Testis (tissue), 3 donors: Measurements from ENCODE around the gene TPCN2. TPM values are rescaled to one million over a fixed set of nuclear protein-coding genes. Genes with fewer than 3 reads are reported as not detected.

Source experiments
- DNase-seq: peaks from one replicate; pipeline ENCODE4 v3.0.0-alpha.2; 2019
- H3K27ac ChIP-seq, 2 donors: fragments of 200-600 bp; sonication (generic); one replicate each; pipeline ENCODE4 v1.5.1; 2019
- H3K27me3 ChIP-seq: fragments of 200-600 bp; sonication (generic); one replicate; pipeline ENCODE4 v1.5.1; 2019
- H3K36me3 ChIP-seq: fragments of 200-600 bp; sonication (generic); one replicate; pipeline ENCODE4 v1.5.1; 2017; ENCODE audit warnings: low read depth; ENCODE audit errors: missing control alignments
- H3K4me1 ChIP-seq: fragments of 200-600 bp; sonication (generic); one replicate; pipeline ENCODE4 v1.5.1; 2019
- H3K4me3 ChIP-seq, 2 donors: fragments of 200-600 bp; sonication (generic); one replicate each; pipeline ENCODE4 v1.5.1; 2017 to 2019
- H3K9me3 ChIP-seq: fragments of 200-600 bp; sonication (generic); one replicate; pipeline ENCODE4 v1.5.1; 2017
- POLR2A ChIP-seq: fragments of 450-650 bp; IDR thresholded peaks from one replicate; pipeline ENCODE4 v1.6.1; 2017; ENCODE audit warnings: antibody characterized with exemption, mild to moderate bottlenecking, moderate library complexity
- WGBS, 2 donors: methylation state at CpG; one replicate each; pipeline ENCODE4 v1.1.5; 2018; 5-methylcytosine and 5-hydroxymethylcytosine counted together
- intact Hi-C: fragments of 100-400 bp; cut with DNase I; formaldehyde crosslinking; loops from one replicate; pipeline ENCODE4 v1.15.1; 2023; ENCODE audit warnings: low total_unique reads
- polyA plus RNA-seq: library from polyadenylated mRNA; stranded (reverse); fragments of 350-450 nt; fragmentation: Illumina TruSeq; extraction: RNeasy Lipid Tissue Mini Kit (QIAGEN cat#74804); gene quantifications from one replicate; pipeline ENCODE4 v1.2.3, GENCODE V29; 2014; ENCODE audit warnings: low read depth, low replicate concordance; ENCODE audit not compliant: insufficient read depth
- total RNA-seq, 2 donors: library from RNA; depleted of rRNA; stranded (reverse); fragments of >200 nt; gene quantifications; one replicate each; pipeline ENCODE4 v1.2.3, GENCODE V29; 2016
- TF ChIP-seq, protein P1 (sequence below), 3 experiments: fragments of 450-650 bp in 2 of 3; fragments of 200-600 bp in 1 of 3; sonication (generic) in 1 of 3; IDR thresholded peaks; one replicate each; pipeline ENCODE4 v1.5.1; 2016 to 2019; ENCODE audit warnings: antibody characterized with exemption in 3 of 3, mild to moderate bottlenecking in 2 of 3, moderate library complexity in 1 of 3

The TPCN2 gene
- total and polyA plus RNA-seq, 3 donors from 2014 or later, result 12.9 to 32.5 (median 28.4) TPM

DNA sequence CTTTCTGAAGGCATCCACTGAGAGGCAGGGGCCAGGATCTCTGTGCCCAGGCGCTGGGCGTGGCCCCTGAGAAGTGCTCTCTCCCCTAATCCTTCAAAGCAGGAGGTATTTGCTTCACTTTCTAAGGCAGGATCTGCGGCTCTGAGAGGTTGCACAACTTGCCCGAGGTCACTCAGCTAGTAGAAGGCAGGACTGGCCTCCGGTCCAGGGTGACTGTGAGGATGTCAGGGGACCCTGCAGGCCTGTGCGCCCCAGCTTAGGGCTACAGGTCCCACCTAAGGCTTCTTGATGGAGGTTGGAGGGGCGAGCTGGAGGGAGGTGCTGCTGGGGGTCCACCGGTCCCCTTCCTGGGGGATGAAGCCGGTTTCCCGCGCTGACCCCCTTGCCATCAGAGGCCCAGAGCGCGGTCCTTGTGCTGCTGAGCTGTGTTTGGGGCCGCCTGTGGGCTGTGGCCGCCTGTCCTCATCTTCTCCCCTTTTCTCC is 108.0 kb downstream of the TPCN2 start:
- no peak overlapping the region for H3K4me3 ChIP-seq
- no peak for TF ChIP-seq POLR2A
- TF ChIP-seq, protein P1, sequence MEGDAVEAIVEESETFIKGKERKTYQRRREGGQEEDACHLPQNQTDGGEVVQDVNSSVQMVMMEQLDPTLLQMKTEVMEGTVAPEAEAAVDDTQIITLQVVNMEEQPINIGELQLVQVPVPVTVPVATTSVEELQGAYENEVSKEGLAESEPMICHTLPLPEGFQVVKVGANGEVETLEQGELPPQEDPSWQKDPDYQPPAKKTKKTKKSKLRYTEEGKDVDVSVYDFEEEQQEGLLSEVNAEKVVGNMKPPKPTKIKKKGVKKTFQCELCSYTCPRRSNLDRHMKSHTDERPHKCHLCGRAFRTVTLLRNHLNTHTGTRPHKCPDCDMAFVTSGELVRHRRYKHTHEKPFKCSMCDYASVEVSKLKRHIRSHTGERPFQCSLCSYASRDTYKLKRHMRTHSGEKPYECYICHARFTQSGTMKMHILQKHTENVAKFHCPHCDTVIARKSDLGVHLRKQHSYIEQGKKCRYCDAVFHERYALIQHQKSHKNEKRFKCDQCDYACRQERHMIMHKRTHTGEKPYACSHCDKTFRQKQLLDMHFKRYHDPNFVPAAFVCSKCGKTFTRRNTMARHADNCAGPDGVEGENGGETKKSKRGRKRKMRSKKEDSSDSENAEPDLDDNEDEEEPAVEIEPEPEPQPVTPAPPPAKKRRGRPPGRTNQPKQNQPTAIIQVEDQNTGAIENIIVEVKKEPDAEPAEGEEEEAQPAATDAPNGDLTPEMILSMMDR (IDR thresholded peaks at IDR 0.05), result no peak
- H3K36me3 ChIP-seq, result no peaks in the 10 kb centered on the region
- no peaks in the 10 kb centered on the region for H3K9me3 ChIP-seq
- no peaks in the 10 kb centered on the region for H3K27me3 ChIP-seq
- H3K4me1 ChIP-seq, result peaks cover 24% of the 10 kb centered on the region
- H3K27ac ChIP-seq, result peak overlapping the region; percentile 65 to 86
- intact Hi-C loops, result no loop called here
- DNase-seq, result no peak
- 49 to 59% methylated on average over 6 to 15 of the region's 15 CpGs for WGBS, 2 donors

DNA sequence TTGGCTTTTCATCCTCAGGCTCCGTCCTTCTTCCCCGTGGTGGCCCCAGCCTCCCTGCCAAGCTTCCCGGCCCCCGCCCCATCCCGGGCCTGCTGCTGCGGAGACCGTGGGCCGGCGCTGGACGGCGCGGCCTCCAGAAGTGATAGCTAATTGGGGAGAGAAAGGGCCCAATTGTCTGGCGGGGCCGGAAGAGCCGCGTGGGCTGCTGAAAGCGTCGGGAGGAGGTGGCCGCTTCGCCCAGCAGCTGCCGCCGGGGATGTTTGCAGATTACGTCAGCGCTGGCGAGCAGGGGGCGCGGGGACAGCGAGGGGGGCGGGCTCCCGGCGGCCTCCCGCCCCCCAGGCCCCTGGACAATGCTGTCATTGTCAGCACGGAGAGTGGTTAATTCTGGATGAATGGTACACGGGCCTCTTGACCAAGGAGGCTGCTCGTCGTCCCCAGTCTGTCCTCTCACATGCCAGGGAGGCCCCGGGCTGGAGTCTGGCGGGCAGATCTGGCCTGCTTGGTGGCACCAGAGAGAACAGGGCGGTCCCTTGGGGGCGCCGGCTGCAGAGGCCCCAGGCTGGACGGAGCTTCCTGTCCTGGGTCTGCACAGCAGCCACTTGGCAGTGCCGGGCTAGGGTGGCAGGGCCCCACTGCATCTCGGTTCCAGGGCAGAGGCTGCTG is 108.6 kb downstream of the TPCN2 start:
- peak overlapping the region; percentile 65 to 86 for H3K27ac ChIP-seq
- intact Hi-C loops, result no loop called here
- H3K27me3 ChIP-seq, result no peaks in the 10 kb centered on the region
- no peaks in the 10 kb centered on the region for H3K9me3 ChIP-seq
- H3K36me3 ChIP-seq, result no peaks in the 10 kb centered on the region
- DNase-seq, result peak; percentile 80
- TF ChIP-seq, protein P1 (IDR thresholded peaks at IDR 0.05), result no peak
- TF ChIP-seq POLR2A, result no peak
- peaks cover 24% of the 10 kb centered on the region for H3K4me1 ChIP-seq
- no peak overlapping the region for H3K4me3 ChIP-seq
- 32 to 39% methylated on average over 10 to 38 of the region's 44 CpGs for whole genome bisulfite sequencing, 2 donors

DNA sequence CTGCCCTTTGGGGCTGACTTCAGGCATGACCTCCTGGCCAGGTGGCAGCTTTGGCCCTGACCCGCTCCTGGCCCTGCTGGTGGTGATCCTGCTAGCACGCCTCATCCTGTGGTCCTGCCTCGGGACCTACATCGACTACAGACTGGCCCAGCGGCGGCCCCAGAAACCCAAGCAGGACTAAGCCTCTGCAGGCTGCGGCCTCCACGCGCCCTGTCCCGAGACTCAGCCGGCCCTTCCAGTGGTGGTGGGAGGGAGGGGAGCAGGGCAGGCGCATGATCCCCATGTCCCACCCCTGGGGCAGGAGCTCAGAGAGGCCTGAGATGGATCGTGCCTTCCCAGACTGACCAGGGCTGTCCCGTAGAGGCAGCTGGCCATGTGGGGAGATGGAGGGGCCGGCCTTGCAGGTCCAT is 109.1 kb downstream of the TPCN2 start:
- 94 to 97% methylated on average over 5 to 9 of the region's 15 CpGs for WGBS, 2 donors
- Histone ChIP-seq H3K4me3 (no peak overlapping the region), H3K9me3 (no peaks in the 10 kb centered on the region), H3K4me1 (peaks cover 24% of the 10 kb centered on the region), H3K27me3 (no peaks in the 10 kb centered on the region), H3K36me3 (no peaks in the 10 kb centered on the region), H3K27ac (peak overlapping the region; percentile 65 to 86)
- intact Hi-C loops, result no loop called here
- TF ChIP-seq POLR2A, result no peak
- TF ChIP-seq, protein P1 (IDR thresholded peaks at IDR 0.05), result no peak
- DNase-seq, result no peak

DNA sequence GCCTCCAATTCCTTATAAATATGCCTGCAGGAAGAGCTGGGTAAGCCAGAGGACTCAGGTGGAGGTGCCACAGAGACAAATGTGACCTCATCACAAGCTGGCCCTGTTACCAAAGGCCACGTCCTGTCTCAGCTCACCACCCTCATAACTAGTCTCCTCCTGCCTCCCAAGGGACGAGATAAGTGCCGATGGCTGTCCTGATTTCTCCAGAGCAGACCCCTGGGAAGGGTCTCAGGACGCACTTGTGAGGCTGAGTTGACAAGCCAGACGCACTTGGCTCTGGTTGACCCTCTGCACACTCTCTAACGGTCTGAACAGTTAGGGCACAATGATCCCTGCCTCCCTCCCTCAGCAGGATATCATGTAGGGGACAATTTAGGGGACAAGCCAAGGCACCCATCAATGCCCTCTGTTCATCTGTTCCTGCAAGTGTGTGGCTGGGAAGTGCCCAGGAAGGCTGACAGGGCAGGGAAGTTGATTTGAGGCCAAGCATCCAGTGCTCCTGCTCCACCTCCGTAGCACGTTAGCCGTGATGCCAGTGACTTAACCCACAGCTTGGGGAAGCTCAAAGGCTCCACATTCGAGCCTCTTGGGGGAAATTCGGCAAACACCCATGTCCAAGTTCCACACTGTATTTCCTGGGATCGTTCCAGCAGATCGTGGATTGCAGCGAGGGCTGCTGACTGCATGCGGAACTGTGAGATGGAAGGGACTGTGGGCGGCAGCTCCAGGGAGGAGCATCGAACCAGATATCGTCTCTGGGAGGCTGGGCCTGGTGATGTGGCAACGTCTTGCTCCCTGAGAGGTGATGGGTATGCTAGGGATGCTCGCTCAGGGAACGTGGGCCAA is 109.8 kb downstream of the TPCN2 start:
- peaks cover 24% of the 10 kb centered on the region for H3K4me1 ChIP-seq
- H3K27ac ChIP-seq, result peak overlapping the region in 1 of 2 donors; percentile 86
- no peak for DNase-seq
- no peak overlapping the region for H3K4me3 ChIP-seq
- no peaks in the 10 kb centered on the region for H3K9me3 ChIP-seq
- intact Hi-C loops, result no loop called here
- 85 to 90% methylated on average over 21 of the region's 21 CpGs for WGBS, 2 donors
- no peaks in the 10 kb centered on the region for H3K36me3 ChIP-seq
- H3K27me3 ChIP-seq, result no peaks in the 10 kb centered on the region
- TF ChIP-seq, protein P1 (IDR thresholded peaks at IDR 0.05), result no peak
- no peak for TF ChIP-seq POLR2A
